ENCODE measurements around the gene OR2A42.
"Not testable (repeated sequence)": the region's sequence is repeated elsewhere in the genome, so short reads cannot be mapped to it uniquely, and the experiment has no call there.

- TF ChIP-seq CTCF (conservative IDR thresholded peaks at IDR 0.05); EZH2 (IDR thresholded peaks at IDR 0.05; ENCODE audit: low read depth): not testable (repeated sequence)
Observed at GRCh38 chr7:144233039-144233438, 6.4 kb downstream of the OR2A42 start.

Data from PC-9 (cell line).